H7 (cell line): ENCODE data around the gene TRMT112. TPM values are rescaled to one million over a fixed set of nuclear protein-coding genes. Genes with fewer than 3 reads are reported as not detected.

Source experiments
- DNase-seq: peaks from one replicate; pipeline ENCODE4 v3.0.0; 2012
- H3K27me3 ChIP-seq: 2 replicates; pipeline ENCODE4 v1.6.0; 2011; ENCODE audit warnings: mild to moderate bottlenecking, low read length; ENCODE audit not compliant: control insufficient read depth, insufficient read depth
- H3K36me3 ChIP-seq: replicated peaks from 2 replicates; pipeline ENCODE4 v1.5.1; 2011; ENCODE audit warnings: low read length; ENCODE audit not compliant: control insufficient read depth, insufficient read depth
- H3K4me3 ChIP-seq: 2 replicates; pipeline ENCODE4 v1.5.1; 2011; ENCODE audit warnings: low read depth, mild to moderate bottlenecking, control low read depth, low read length, moderate library complexity; ENCODE audit not compliant: insufficient read depth
- total RNA-seq: library from RNA; depleted of rRNA; stranded (reverse); fragments of >200 nt; shearing (Covaris generic); gene quantifications from 2 replicates; pipeline ENCODE4 v1.2.3, GENCODE V29; 2014; rRNA removed

Gene TRMT112
- total RNA-seq, 1 experiment from 2014 or later, result 314 TPM

DNA sequence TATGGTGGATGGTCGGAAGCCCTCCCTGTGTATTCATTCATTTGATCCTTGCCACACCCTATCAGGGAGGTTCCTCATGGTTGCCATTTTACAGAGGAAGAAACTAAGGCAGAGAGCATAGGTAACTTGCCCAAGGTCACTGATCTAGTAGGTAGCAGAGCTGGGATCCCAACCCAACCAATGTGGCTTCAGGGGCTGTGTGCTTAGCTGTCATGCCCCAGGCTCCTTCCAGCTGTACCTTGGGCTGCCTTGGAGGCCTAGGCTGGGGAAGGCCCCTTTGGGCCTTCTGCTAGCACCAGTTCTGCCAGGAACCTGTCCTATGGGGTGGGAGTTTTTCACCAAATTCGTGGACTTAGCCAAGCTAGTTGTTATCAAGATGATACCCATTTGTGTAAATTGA lies 41.5 kb downstream of the TRMT112 start:
- DNase-seq, result no peak
- no peaks in the 10 kb centered on the region for H3K27me3 ChIP-seq
- H3K4me3 ChIP-seq, result no peak overlapping the region
- H3K36me3 ChIP-seq, result peaks cover 3% of the 10 kb centered on the region

- peaks cover 3% of the 10 kb centered on the region for H3K36me3 ChIP-seq
- no peaks in the 10 kb centered on the region for H3K27me3 ChIP-seq
- no peak for DNase-seq
- H3K4me3 ChIP-seq, result no peak overlapping the region
These were observed 42.1 kb downstream of the TRMT112 start for GRCh38 chr11:64275031-64275800.

GRCh38 chr11:64269540-64270220 lies 47.7 kb downstream of the TRMT112 start:
- Histone ChIP-seq H3K4me3 (peak overlapping the region; percentile 82), H3K27me3 (no peaks in the 10 kb centered on the region), H3K36me3 (peaks cover 10% of the 10 kb centered on the region)
- DNase-seq, result peak; percentile 96

GRCh38 chr11:64268893-64269539 lies 48.3 kb downstream of the TRMT112 start:
- Histone ChIP-seq H3K4me3 (peak overlapping the region; percentile 82), H3K27me3 (no peaks in the 10 kb centered on the region), H3K36me3 (peaks cover 12% of the 10 kb centered on the region)
- peak; percentile 76 for DNase-seq

DNA sequence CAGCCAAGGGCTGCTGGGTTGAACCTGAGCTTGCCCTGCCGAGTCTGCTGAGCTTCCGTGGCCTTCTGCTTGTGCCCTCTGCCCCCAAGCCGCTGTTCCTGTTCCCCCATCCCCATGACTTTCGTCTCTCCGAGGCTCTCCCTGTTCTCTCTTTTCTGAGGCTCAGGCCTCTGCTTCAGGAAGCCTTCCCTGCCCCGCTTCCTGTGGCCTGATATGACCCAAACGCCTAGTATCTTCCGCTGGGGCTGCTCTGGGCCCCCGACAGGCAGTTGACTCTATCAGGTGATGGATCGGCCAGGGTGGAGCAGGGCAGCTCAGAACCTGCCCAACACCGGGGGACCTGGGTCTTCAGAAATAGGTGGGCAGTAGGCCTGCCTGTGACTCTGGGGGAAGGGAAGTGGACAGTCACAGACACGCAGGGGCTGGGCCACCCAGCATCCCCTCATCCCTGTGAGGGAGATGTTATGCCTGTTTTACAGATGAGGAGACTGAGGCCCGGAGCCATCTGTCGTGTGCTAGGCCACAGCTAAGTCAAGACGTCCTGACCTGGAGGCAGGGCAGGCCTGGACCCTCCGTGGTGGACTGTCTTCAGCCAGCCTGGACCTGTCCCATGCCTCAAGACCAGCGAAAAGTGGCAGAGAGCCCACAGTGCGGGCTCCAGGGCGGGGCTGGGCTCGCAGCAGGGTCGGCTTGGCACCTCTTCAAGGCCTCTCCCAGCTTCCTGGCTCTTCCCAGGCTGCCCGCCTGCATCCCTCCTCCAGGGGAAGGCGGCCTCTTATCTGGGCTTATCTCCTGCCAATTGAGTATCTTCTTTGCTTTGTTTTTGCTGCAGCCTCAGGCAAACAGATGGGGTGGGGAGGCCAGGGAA lies 49.1 kb downstream of the TRMT112 start:
- Histone ChIP-seq H3K36me3 (peaks cover 13% of the 10 kb centered on the region), H3K27me3 (no peaks in the 10 kb centered on the region), H3K4me3 (peak overlapping the region; percentile 82)
- no peak for DNase-seq

GRCh38 chr11:64267207-64267945 lies 50.0 kb downstream of the TRMT112 start:
- no peak for DNase-seq
- H3K27me3 ChIP-seq, result no peaks in the 10 kb centered on the region
- H3K36me3 ChIP-seq, result peaks cover 15% of the 10 kb centered on the region
- no peak overlapping the region for H3K4me3 ChIP-seq

Other genes with a start within 250 kb of the TRMT112 start
- 30.9 and 52.9 TPM in 2 replicates for gene MACROD1, start 151.4 kb downstream of the TRMT112 start, total RNA-seq
- gene STIP1, start 131.4 kb downstream of the TRMT112 start, total RNA-seq, result 263 and 278 TPM in 2 replicates
- gene FERMT3, start 110.8 kb downstream of the TRMT112 start, total RNA-seq, result 0.15 and 0.80 TPM in 2 replicates
- gene TRPT1, start 91.4 kb downstream of the TRMT112 start, total RNA-seq, result 75.6 and 76.0 TPM in 2 replicates
- 73.3 and 75.9 TPM in 2 replicates for gene NUDT22, start 91.3 kb downstream of the TRMT112 start, total RNA-seq
- gene DNAJC4, start 87.0 kb downstream of the TRMT112 start, total RNA-seq, result 12.0 and 18.0 TPM in 2 replicates
- 17.6 and 22.4 TPM in 2 replicates for gene VEGFB, start 83.0 kb downstream of the TRMT112 start, total RNA-seq
- gene FKBP2, start 76.5 kb downstream of the TRMT112 start, total RNA-seq, result 62.0 and 63.8 TPM in 2 replicates
- gene PPP1R14B, start 70.6 kb downstream of the TRMT112 start, total RNA-seq, result 461 and 540 TPM in 2 replicates
- 70.0 and 87.0 TPM in 2 replicates for gene PLCB3, start 66.0 kb downstream of the TRMT112 start, total RNA-seq
- gene BAD, start 32.9 kb downstream of the TRMT112 start, total RNA-seq, result 46.0 and 71.8 TPM in 2 replicates
- gene GPR137, start 31.7 kb downstream of the TRMT112 start, total RNA-seq, result 26.3 and 29.5 TPM in 2 replicates
- gene KCNK4, start 26.3 kb downstream of the TRMT112 start, total RNA-seq, result not detected in 2 replicates
- 0.38 and 1.00 TPM in 2 replicates for gene CATSPERZ, start 17.2 kb downstream of the TRMT112 start, total RNA-seq
- 80.5 and 94.8 TPM in 2 replicates for gene ESRRA, start 12.0 kb downstream of the TRMT112 start, total RNA-seq
- 272 and 303 TPM in 2 replicates for gene PRDX5, start 562 bp upstream of the TRMT112 start, total RNA-seq
- gene CCDC88B, start 22.6 kb upstream of the TRMT112 start, total RNA-seq, result 7.7 and 9.9 TPM in 2 replicates
- gene RPS6KA4, start 41.6 kb upstream of the TRMT112 start, total RNA-seq, result 16.0 and 17.6 TPM in 2 replicates
- gene SLC22A11, start 238.4 kb upstream of the TRMT112 start, total RNA-seq, result 0.67 TPM in 1 of 2 replicates, not detected in the other